Lower leg skin (tissue), 3 donors: Measurements from ENCODE around the gene CALML5.
"Not testable (repeated sequence)": the region's sequence is repeated elsewhere in the genome, so short reads cannot be mapped to it uniquely, and the experiment has no call there.

Experiments used
- CTCF ChIP-seq, 3 donors: fragments of 450-650 bp; IDR thresholded peaks; one replicate each; pipeline ENCODE4 v1.5.1; 2016; ENCODE audit warnings: antibody characterized with exemption in 3 of 3, mild to moderate bottlenecking in 3 of 3, moderate library complexity in 2 of 3
- POLR2A ChIP-seq, 2 donors: fragments of 450-650 bp; IDR thresholded peaks; one replicate each; pipeline ENCODE4 v1.6.1; 2016 to 2017; ENCODE audit warnings: antibody characterized with exemption in 2 of 2, mild to moderate bottlenecking in 1 of 2, moderate library complexity in 1 of 2

DNA sequence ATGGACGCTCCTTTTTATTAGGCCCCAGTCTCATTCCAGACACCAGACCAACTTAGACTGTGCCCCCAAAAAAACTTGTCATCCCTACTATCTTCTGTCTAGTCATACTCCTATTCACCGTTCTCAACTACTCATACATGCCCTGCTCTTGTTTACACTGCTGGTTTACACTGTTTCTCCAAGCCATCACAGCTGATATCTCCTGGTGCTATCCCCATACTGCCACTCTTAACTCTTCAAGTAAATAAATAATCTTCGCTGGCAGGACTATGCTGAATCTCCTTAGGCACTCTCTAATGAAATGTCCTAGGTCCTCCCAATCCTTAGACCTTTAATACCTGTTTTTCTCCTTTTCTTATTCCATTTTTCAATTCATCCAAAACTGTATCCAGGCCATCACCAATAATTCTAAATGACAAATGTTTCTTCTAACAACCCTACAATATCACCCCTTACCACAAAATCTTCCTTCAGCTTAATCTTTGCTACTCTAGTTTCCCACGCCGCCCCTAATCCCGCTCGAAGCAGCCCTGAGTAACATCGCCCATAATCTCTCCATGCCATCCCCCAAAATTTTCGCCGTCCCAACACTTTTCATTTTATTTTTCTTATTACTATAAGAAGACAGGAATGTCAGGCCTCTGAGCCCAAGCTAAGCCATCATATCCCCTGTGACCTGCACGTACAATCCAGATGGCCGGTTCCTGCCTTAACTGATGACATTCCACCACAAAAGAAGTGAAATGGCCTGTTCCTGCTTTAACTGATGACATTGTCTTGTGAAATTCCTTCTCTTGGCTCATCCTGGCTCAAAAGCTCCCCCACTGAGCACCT, 23.2 kb downstream of the CALML5 start:
- not testable (repeated sequence) for TF ChIP-seq CTCF, POLR2A (IDR thresholded peaks at IDR 0.05)
